ENCODE measurements around the gene DMD.

Gene DMD

DNA sequence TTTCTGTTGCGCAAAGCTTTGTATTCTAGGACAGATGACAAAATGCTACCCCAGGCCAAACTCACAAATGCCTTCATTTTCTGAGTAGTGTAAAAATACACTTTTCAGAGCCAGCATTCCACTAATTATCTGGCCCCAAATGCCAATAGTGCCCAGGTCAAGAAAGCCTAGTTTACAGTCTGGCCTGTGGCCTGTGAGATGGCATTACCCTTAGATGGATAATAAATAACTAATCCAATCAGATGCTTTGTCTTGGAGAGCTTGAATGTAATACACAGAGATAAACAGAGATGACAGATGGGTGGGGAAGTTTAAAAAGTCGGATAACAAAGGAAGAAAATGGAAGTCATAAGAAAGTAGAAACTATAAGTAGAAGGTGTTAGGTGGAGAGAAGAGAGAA, 1874.9 kb downstream of the DMD start:
- ChIA-PET POLR2A (no interaction called here), CTCF (no interaction called here)
- TF ChIP-seq CTCF (IDR thresholded peaks at IDR 0.05; ENCODE audit: control extremely low read depth, extremely low read depth, low read depth, missing control alignments) = no peak
- DNase-seq (ENCODE audit: extremely low spot score) = no peak

DNA sequence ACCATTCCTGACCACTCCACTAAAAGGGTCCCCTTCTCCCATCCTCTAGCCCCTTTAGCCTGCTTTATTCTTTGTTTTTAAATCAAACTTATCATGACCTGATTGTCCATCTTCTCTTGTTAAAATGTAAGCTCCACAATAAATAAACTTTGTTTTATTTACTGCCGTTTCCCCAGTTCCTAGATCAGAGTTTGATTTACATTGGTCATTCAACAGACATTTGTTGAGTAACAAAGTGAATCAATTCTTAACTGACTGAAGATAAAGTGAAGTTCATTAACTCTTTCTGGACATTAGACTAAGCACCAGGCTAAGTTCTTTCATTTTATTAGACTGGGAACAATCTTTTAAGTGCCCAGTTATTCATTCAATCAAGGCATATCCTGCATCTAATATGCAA, 1876.4 kb downstream of the DMD start:
- no peak for TF ChIP-seq CTCF (IDR thresholded peaks at IDR 0.05; ENCODE audit: control extremely low read depth, extremely low read depth, low read depth, missing control alignments)
- POLR2A ChIA-PET = no interaction called here
- DNase-seq (ENCODE audit: extremely low spot score) = no peak
- CTCF ChIA-PET = no interaction called here

DNA sequence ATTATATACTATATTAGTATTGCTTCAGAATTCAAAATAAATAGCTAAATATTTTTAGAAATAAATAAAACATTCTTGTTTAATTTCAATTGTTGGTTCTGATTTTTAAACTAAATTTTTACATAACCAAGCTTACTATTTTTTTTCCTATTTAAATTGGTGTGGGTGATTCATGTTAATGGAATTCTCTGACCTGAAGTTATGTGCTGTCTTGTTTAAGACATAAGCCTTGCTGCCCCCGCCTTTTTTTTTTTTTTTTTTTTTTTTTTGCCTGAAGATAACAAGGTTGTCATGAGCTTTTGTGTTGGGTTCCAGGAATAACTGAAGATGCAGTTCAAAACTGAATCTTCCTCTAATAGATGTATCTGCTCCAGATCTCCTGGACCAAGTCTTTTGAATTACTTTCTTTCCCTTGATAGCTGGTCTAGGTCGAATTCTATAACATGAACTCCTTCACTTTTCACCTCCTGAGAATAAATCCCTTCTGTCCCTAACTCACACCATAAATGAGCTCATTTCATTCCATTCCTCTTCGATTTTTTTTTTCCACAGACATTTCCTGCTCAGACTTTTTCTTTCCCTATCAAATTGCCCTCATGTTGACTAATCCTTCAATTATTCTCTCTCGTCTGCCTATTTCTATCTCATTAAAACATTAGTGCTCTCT, 1878.1 kb downstream of the DMD start:
- POLR2A ChIA-PET = no interaction called here
- TF ChIP-seq CTCF (IDR thresholded peaks at IDR 0.05; ENCODE audit: control extremely low read depth, extremely low read depth, low read depth, missing control alignments) = no peak

DNA sequence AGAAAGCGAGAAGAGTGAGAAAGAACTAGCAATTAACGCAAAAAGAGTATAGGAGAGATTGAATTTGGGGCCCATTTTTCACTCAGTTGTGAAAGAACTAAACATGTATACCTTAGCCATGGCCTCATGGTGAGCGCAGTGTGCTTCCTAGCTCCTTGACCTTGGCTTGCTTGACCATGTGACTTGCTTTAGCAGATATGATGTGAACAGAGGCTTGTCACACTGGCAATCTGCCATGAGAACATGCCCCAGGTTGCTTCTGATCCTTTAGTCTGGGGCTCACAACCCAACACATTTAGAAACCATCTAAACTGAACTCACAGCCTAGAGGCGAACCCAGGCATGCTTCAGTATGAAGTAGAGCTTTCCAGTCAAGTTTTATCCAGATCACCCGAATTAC, 1879.4 kb downstream of the DMD start:
- ChIA-PET POLR2A (no interaction called here), CTCF (no interaction called here)
- no peak for DNase-seq (ENCODE audit: extremely low spot score)
- no peak for TF ChIP-seq CTCF (IDR thresholded peaks at IDR 0.05; ENCODE audit: control extremely low read depth, extremely low read depth, low read depth, missing control alignments)

More for the DNA sequence above, 1878.1 kb downstream of the DMD start:
- CTCF ChIA-PET = interaction anchor here (0.7 to 1.0 kb wide), 2 partner anchors 9 to 19 kb away, joined by 3 to 4 read pairs; no protein-coding TSS in a partner anchor
- no peak for DNase-seq (ENCODE audit: extremely low spot score)

DNA sequence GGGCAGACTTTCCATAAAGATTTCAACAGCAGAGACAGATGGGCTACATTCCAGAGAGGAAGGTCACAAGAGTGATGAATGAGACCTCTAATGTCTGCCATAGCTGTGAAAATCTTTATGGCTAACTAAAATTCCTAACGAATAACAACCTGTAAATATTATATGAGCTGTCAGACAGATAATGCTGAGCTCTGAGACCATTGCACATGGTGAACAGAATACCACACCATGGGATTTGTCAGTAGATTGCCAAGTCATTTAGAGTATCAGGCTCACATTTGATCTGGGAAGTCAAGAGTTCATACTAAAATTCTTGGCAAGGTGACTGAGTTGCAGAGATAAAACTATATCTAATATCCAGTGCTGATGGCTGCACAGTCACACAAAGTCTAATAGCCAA, 1880.3 kb downstream of the DMD start:
- ChIA-PET POLR2A (no interaction called here), CTCF (no interaction called here)

GRCh38 chrX:31329298-31329697, 1882.1 kb downstream of the DMD start:
- ChIA-PET POLR2A (no interaction called here), CTCF (no interaction called here)
- TF ChIP-seq CTCF (IDR thresholded peaks at IDR 0.05; ENCODE audit: control extremely low read depth, extremely low read depth, low read depth, missing control alignments) = no peak
- DNase-seq (ENCODE audit: extremely low spot score) = no peak

More for the DNA sequence above, 1880.3 kb downstream of the DMD start:
- no peak for TF ChIP-seq CTCF (IDR thresholded peaks at IDR 0.05; ENCODE audit: control extremely low read depth, extremely low read depth, low read depth, missing control alignments)
- no peak for DNase-seq (ENCODE audit: extremely low spot score)

Measured in GM10248 (cell line).